Measurements from ENCODE around the gene ZNF618.

DNA sequence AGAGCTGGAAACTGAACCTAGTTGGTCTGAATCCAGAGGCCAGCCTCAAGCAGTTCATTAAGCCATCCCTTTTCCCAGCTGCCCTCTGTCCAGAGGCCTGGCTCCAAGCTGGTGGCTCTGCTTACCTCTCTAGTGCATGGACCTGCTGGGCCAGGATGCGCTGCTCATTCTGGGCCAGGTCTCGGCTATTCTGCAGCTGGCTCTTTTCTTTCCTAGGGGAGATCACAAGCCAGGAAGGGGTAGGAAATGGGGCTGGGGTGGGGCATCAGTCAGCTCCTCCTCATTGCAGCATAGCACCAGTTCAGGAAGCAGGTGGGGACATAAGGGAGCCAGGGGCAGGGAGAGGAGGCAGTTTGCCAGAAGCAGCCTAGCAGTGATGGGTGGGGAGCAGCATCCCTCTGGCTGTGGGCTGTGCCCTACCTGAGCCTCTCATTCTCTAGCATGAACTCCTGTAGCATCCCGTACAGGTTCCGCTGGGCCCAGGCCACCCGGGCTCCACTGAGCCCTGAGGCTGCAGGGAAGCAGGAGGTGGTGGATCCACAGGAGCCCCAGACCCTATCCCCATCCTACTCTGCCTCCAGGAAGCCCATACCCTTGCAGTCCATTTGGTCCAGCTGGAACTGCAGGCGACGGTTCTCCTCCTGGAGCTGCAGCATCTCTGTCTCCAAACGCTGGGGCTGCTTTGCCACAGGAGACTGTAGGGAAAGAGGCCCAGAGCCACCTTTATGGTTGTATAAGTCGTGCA, 217.8 kb downstream of the ZNF618 start:
- TF ChIP-seq CHD2 (IDR thresholded peaks at IDR 0.05; ENCODE audit: low read length, partially characterized antibody), result no peak
- TF ChIP-seq RCOR1 (IDR thresholded peaks at IDR 0.05; ENCODE audit: low read length), result no peak
- TF ChIP-seq, protein P1, sequence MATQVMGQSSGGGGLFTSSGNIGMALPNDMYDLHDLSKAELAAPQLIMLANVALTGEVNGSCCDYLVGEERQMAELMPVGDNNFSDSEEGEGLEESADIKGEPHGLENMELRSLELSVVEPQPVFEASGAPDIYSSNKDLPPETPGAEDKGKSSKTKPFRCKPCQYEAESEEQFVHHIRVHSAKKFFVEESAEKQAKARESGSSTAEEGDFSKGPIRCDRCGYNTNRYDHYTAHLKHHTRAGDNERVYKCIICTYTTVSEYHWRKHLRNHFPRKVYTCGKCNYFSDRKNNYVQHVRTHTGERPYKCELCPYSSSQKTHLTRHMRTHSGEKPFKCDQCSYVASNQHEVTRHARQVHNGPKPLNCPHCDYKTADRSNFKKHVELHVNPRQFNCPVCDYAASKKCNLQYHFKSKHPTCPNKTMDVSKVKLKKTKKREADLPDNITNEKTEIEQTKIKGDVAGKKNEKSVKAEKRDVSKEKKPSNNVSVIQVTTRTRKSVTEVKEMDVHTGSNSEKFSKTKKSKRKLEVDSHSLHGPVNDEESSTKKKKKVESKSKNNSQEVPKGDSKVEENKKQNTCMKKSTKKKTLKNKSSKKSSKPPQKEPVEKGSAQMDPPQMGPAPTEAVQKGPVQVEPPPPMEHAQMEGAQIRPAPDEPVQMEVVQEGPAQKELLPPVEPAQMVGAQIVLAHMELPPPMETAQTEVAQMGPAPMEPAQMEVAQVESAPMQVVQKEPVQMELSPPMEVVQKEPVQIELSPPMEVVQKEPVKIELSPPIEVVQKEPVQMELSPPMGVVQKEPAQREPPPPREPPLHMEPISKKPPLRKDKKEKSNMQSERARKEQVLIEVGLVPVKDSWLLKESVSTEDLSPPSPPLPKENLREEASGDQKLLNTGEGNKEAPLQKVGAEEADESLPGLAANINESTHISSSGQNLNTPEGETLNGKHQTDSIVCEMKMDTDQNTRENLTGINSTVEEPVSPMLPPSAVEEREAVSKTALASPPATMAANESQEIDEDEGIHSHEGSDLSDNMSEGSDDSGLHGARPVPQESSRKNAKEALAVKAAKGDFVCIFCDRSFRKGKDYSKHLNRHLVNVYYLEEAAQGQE (IDR thresholded peaks at IDR 0.05; ENCODE audit: low read depth, low read length), result no peak
- no peak for TF ChIP-seq EP300 (IDR thresholded peaks at IDR 0.05; ENCODE audit: borderline replicate concordance in 1 of 2, low read depth in 1 of 2, low read length in 1 of 2)
- TF ChIP-seq, protein P2, sequence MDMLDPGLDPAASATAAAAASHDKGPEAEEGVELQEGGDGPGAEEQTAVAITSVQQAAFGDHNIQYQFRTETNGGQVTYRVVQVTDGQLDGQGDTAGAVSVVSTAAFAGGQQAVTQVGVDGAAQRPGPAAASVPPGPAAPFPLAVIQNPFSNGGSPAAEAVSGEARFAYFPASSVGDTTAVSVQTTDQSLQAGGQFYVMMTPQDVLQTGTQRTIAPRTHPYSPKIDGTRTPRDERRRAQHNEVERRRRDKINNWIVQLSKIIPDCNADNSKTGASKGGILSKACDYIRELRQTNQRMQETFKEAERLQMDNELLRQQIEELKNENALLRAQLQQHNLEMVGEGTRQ (IDR thresholded peaks at IDR 0.05; ENCODE audit: borderline replicate concordance, low read depth, low read length), result no peak
- TF ChIP-seq, protein P3, sequence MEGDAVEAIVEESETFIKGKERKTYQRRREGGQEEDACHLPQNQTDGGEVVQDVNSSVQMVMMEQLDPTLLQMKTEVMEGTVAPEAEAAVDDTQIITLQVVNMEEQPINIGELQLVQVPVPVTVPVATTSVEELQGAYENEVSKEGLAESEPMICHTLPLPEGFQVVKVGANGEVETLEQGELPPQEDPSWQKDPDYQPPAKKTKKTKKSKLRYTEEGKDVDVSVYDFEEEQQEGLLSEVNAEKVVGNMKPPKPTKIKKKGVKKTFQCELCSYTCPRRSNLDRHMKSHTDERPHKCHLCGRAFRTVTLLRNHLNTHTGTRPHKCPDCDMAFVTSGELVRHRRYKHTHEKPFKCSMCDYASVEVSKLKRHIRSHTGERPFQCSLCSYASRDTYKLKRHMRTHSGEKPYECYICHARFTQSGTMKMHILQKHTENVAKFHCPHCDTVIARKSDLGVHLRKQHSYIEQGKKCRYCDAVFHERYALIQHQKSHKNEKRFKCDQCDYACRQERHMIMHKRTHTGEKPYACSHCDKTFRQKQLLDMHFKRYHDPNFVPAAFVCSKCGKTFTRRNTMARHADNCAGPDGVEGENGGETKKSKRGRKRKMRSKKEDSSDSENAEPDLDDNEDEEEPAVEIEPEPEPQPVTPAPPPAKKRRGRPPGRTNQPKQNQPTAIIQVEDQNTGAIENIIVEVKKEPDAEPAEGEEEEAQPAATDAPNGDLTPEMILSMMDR (IDR thresholded peaks at IDR 0.05), result no peak
- no peak for TF ChIP-seq YY1 (IDR thresholded peaks at IDR 0.05; ENCODE audit: low read depth)
- no peak for TF ChIP-seq RFX5 (IDR thresholded peaks at IDR 0.05; ENCODE audit: low read length)
- TF ChIP-seq POLR2AphosphoS5 (IDR thresholded peaks at IDR 0.05; ENCODE audit: low read depth, low read length), result no peak
